ENCODE results near the gene PRF1.

PRF1 gene

DNA sequence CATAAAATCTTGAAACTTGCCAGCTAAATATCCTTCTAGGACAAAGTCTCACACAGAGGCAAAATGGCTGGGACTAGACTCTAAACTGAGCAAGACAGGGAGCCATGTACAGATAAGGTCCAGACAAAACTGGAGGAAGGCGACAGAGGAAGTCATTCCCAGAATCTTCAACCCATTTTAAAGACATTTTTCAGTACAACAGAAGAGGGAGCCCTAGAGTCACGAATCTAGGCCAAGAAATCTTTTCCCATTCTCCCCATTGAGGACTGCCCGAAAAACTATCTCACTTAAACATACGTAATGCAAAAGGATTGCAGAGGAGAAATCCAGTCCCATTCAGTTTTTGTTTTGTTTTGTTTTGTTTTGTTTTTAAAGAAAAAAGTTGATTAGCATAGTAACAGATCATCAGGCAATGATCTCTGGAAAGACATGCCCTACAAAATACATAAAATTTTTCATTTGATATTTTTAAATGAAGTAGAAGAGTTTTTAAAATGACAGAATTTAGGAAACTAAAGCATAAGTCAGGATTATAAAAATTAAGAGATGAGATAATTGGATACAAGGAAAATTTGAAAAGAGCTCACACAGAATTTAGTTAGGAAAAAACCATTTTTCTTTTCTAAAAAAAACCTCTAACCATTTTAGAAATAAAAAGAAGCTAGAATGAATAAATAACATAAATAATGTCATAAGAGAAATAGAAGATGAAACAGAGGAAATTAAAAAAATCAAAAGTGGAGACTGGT, 16.9 kb upstream of the PRF1 start:
- Histone ChIP-seq H3K9me2 (replicated peaks; ENCODE audit: control insufficient read depth, low read length) (no peaks in the 10 kb centered on the region), H4K20me1 (ENCODE audit: control insufficient read depth, insufficient read depth, low read depth, low read length) (no peaks in the 10 kb centered on the region), H3K79me2 (ENCODE audit: control insufficient read depth, low read length) (no peaks in the 10 kb centered on the region), H3K4me3 (ENCODE audit: low read length) (no peak overlapping the region), H3K36me3 (ENCODE audit: control insufficient read depth, low read length) (no peaks in the 10 kb centered on the region), H3K27me3 (ENCODE audit: control insufficient read depth, low read length) (peaks cover 25% of the 10 kb centered on the region), H3K9me3 (ENCODE audit: control insufficient read depth, insufficient read depth, low read length) (peaks cover 9% of the 10 kb centered on the region), H3K4me1 (ENCODE audit: control insufficient read depth, low read length) (no peaks in the 10 kb centered on the region), H3F3A (ENCODE audit: control insufficient read depth, insufficient read depth) (no peaks in the 10 kb centered on the region), H3K27ac (ENCODE audit: low read depth, low read length) (no peak overlapping the region), H3K4me2 (ENCODE audit: low read length) (no peak overlapping the region)
- TF ChIP-seq CTCF (IDR thresholded peaks at IDR 0.05; ENCODE audit: low read depth, low read length, poor library complexity, severe bottlenecking) (peak; percentile 54), EZH2phosphoT487 (IDR thresholded peaks at IDR 0.05; ENCODE audit: borderline replicate concordance, low read length) (no peak)

GRCh38 chr10:70618663-70619062, 16.1 kb upstream of the PRF1 start:
- Histone ChIP-seq H3K27me3 (ENCODE audit: control insufficient read depth, low read length) (peaks cover 25% of the 10 kb centered on the region), H3K79me2 (ENCODE audit: control insufficient read depth, low read length) (no peaks in the 10 kb centered on the region), H3K4me3 (ENCODE audit: low read length) (no peak overlapping the region), H3K4me2 (ENCODE audit: low read length) (no peak overlapping the region), H3K9me2 (replicated peaks; ENCODE audit: control insufficient read depth, low read length) (no peaks in the 10 kb centered on the region), H3K27ac (ENCODE audit: low read depth, low read length) (no peak overlapping the region), H3K9me3 (ENCODE audit: control insufficient read depth, insufficient read depth, low read length) (peaks cover 9% of the 10 kb centered on the region), H3K4me1 (ENCODE audit: control insufficient read depth, low read length) (no peaks in the 10 kb centered on the region), H4K20me1 (ENCODE audit: control insufficient read depth, insufficient read depth, low read depth, low read length) (no peaks in the 10 kb centered on the region), H3F3A (ENCODE audit: control insufficient read depth, insufficient read depth) (no peaks in the 10 kb centered on the region), H3K36me3 (ENCODE audit: control insufficient read depth, low read length) (no peaks in the 10 kb centered on the region)
- no peak for TF ChIP-seq EZH2phosphoT487 (IDR thresholded peaks at IDR 0.05; ENCODE audit: borderline replicate concordance, low read length)

DNA sequence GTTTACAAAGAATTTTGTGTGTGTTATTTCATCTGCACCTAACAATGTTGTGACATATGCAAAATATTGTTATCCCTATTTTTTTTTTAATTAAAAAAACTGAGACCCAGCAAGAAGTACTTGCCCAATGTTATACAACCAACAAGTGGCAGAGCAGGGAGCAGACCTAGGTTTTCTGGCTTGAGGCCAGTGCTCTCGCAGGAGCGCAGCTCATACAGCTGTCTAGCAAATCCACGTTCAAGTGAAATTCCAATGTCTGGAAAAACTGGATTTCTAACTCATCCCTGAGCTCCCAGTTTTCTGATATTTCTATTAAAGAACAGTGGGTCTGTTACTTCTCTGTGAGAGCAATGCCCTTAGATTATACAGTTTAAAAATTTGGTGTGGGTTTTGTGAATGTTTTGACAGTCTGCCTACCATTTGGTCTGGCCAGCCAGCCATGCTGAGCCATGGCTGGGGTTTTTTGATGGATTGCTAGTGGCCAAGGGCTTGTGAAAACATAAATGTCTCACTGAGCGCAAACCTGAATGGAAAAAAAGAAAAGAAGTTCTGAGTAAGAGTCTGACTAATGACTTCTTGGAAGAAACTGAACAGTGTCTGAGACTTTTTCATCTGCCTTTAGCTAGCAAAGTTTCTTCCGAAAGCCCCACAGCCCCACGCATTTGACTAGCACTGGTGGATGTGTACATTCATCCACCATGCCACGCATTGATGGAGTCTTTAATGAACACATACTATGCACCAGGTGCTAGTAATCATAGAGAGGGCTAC, 15.4 kb upstream of the PRF1 start:
- H3K9me3 ChIP-seq (ENCODE audit: control insufficient read depth, insufficient read depth, low read length) = peaks cover 5% of the 10 kb centered on the region
- no peak for TF ChIP-seq CTCF (IDR thresholded peaks at IDR 0.05; ENCODE audit: low read depth, low read length, poor library complexity, severe bottlenecking)
- H3K79me2 ChIP-seq (ENCODE audit: control insufficient read depth, low read length) = no peaks in the 10 kb centered on the region
- no peaks in the 10 kb centered on the region for H3F3A ChIP-seq (ENCODE audit: control insufficient read depth, insufficient read depth)
- H4K20me1 ChIP-seq (ENCODE audit: control insufficient read depth, insufficient read depth, low read depth, low read length) = no peaks in the 10 kb centered on the region
- H3K4me1 ChIP-seq (ENCODE audit: control insufficient read depth, low read length) = no peaks in the 10 kb centered on the region
- H3K9me2 ChIP-seq (replicated peaks; ENCODE audit: control insufficient read depth, low read length) = no peaks in the 10 kb centered on the region
- no peak overlapping the region for H3K4me3 ChIP-seq (ENCODE audit: low read length)
- H3K27ac ChIP-seq (ENCODE audit: low read depth, low read length) = no peak overlapping the region
- H3K36me3 ChIP-seq (ENCODE audit: control insufficient read depth, low read length) = no peaks in the 10 kb centered on the region
- H3K4me2 ChIP-seq (ENCODE audit: low read length) = no peak overlapping the region
- H3K27me3 ChIP-seq (ENCODE audit: control insufficient read depth, low read length) = peaks cover 25% of the 10 kb centered on the region

DNA sequence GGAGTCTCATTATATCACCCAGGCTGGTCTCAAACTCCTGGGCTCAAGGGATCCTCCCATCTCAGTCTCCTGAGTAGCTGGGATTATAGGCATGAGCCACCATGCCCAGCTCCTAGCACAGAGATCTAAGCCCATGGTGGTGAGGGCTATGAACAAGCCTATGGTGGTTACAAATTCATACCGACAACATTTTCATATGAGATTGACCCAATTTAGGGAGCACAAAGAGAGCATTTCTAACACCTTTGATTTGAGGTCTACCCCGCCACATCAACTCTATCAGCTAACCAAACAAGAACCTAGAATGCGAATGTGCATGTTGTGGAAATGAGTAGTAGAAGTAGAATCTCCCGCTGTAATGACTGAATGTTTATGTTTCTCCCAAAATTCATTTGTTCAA, 14.2 kb upstream of the PRF1 start:
- Histone ChIP-seq H3F3A (ENCODE audit: control insufficient read depth, insufficient read depth) (no peaks in the 10 kb centered on the region), H3K4me3 (ENCODE audit: low read length) (no peak overlapping the region), H3K36me3 (ENCODE audit: control insufficient read depth, low read length) (no peaks in the 10 kb centered on the region), H3K79me2 (ENCODE audit: control insufficient read depth, low read length) (no peaks in the 10 kb centered on the region), H3K4me1 (ENCODE audit: control insufficient read depth, low read length) (no peaks in the 10 kb centered on the region), H3K4me2 (ENCODE audit: low read length) (no peak overlapping the region), H3K9me3 (ENCODE audit: control insufficient read depth, insufficient read depth, low read length) (no peaks in the 10 kb centered on the region; the same call in 1 of the 2 replicates), H3K27me3 (ENCODE audit: control insufficient read depth, low read length) (peaks cover 22% of the 10 kb centered on the region), H3K9me2 (replicated peaks; ENCODE audit: control insufficient read depth, low read length) (no peaks in the 10 kb centered on the region), H4K20me1 (ENCODE audit: control insufficient read depth, insufficient read depth, low read depth, low read length) (no peaks in the 10 kb centered on the region), H3K27ac (ENCODE audit: low read depth, low read length) (no peak overlapping the region)
- TF ChIP-seq CTCF (IDR thresholded peaks at IDR 0.05; ENCODE audit: low read depth, low read length, poor library complexity, severe bottlenecking) (no peak), EZH2phosphoT487 (IDR thresholded peaks at IDR 0.05; ENCODE audit: borderline replicate concordance, low read length) (no peak)

Measured in DOHH2 (cell line).